DMS53 treated with DMSO at 0.1 percent for 48 hours (cell line): ENCODE measurements around the gene CMTM1.
"Not testable (repeated sequence)": the region's sequence is repeated elsewhere in the genome, so short reads cannot be mapped to it uniquely, and the experiment has no call there.

Experiments used
- DNase-seq: peaks from one replicate; lab custom pipeline; 2025; ENCODE audit not compliant: unreplicated experiment; lab: John Stamatoyannopoulos, UW

The CMTM1 gene

GRCh38 chr16:66588981-66589713 lies 22.9 kb downstream of the CMTM1 start:
- DNase-seq: no peak

DNA sequence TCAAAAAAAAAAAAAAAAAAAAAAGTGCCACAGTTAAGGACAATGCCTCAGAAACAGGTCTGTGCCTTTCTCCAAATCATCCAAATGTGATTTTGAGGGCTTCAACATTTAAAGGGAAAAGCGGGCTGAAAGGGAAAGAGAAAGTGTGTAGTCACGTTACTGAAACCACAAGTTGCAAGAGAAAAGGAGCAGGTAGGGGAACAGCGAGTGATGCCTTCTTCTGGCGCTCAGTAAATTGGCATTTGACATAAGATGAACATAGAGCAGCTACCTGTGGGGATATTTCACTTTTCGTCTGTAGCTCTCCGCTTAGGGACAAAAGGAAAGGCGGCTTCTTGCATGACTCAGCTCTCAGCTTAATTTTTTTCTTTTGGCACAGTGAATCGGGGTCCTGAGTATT lies 24.1 kb downstream of the CMTM1 start:
- no peak for DNase-seq

DNA sequence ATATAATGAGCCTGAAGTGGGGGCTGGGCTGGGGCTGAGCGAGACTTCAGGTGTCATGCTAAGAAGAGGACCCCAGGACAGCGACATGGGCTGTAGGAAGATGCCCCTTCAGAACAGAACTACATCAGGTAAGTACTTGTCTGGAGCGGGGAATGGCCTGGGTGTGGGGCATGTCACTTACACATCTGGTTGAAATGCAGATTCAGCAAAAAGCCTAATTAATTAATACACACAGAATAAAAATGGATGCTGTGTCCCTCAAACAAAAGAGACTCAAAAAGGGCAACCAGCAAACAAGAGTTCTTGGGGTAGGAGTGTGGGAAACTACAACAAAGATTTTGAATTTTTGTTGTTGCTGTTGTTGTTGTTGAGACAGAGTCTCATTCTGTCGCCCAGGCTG lies 24.8 kb downstream of the CMTM1 start:
- no peak for DNase-seq

DNA sequence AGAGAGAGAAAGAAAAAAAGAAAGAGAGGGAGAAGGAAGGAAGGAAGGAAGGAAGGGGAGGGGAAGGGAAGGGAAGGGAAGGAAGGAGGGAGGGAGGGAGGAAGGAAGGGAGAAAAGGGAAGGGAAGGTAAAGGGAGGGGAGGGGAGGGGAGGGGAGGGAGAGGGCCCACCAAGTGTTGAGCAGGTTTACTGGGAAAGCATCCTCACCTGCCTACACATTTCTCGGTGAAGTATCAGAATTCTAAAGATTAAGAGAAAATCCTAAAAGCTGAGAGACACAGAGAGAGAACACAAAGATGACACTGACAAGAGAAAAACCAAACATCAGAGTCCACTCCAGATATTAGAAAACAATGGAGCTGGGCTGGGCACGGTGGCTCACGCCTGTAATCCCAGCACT lies 26.0 kb downstream of the CMTM1 start:
- no peak for DNase-seq

GRCh38 chr16:66592814-66593213 lies 26.6 kb downstream of the CMTM1 start:
- DNase-seq: no peak

DNA sequence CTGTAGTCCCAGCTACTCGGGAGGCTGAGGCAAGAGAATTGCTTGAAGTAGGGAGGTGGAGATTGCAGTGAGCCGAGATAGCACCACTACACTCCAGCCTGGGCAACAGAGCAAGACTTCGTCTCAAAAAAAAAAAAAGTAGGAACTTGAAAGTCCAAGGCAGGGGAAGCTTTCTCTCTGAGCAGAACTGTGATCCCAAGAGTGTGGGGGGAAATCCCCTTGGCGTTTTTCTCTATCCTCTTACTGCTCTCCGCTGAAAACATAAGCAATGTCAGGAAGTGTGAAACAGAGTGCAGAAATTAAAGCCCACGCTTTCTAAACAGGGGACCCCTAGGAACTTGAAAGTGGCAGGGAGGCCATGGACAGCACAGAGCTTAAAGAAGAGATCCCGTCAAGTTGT lies 28.5 kb downstream of the CMTM1 start:
- no peak for DNase-seq

DNA sequence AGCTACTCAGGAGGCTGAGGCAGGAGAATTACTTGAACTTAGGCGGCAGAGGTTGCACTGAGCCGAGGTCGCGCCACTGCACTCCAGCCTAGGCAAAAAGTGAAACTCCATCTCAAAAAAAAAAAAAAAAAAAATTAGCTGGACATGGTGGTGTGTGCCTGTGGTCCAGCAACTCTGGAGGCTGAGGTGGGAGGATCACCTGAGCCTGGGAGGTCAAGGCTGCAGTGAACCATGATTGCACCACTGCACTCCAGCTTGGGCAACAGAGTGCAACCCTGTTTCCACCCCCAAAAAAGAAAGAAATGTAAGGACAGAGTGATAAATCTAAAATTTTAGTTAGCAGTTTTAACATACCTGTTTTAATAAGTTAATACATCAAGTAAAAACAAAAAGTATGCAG lies 30.3 kb downstream of the CMTM1 start:
- not testable (repeated sequence) for DNase-seq

- no peak for DNase-seq
Observed at GRCh38 chr16:66596986-66597848, 31.0 kb downstream of the CMTM1 start.

GRCh38 chr16:66598111-66598510 lies 31.9 kb downstream of the CMTM1 start:
- no peak for DNase-seq

- DNase-seq: no peak
Observed at GRCh38 chr16:66599726-66600125, 33.5 kb downstream of the CMTM1 start.

DNA sequence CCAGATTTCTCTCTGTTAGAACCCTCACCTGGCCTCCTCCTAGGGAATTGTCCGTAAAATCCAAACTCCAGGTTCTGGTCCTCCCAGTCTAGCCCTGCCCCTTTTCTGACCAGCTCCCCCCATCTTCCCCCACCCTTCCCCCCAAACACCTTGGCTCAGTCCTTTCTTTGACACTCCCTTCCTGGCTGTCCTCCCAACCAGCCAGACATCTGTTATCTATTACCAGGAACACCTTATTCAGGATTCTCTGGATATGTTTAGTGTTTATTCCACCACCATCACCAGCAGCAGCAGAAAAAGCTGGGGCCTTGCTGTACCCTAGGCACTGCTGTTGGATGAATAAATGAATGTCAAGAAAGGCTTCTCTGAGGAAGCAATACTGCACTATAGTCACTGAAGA lies 34.2 kb downstream of the CMTM1 start:
- no peak for DNase-seq

DNA sequence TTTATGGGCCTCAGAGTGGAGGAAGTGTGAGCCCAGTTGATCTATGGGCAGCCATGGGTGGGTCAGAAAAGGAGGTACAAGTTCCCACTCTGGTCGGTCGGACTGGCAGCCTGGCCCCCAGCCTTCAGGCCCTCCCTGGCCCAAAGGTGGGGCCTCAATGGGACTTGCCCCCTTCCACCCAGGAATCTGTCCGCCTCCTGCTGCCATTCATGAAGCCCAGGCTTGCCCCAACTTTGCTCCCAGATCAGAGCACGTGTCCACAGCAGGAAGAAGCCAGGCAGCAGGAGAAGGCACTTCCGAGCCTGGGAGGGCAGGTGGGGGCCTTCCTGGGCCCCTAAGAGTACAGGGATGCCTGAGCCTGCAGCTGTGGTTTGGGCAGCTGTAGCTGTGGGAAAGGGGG lies 35.2 kb downstream of the CMTM1 start:
- DNase-seq: no peak

GRCh38 chr16:66603537-66604375 lies 37.5 kb downstream of the CMTM1 start:
- DNase-seq: no peak

GRCh38 chr16:66604376-66605176 lies 38.3 kb downstream of the CMTM1 start, which contains the start of gene CMTM3:
Gene CMTM3 (plus strand): TSS chr16:66604704. CDS start chr16:66604806, 102 bp downstream.
- DNase-seq: no peak

DNA sequence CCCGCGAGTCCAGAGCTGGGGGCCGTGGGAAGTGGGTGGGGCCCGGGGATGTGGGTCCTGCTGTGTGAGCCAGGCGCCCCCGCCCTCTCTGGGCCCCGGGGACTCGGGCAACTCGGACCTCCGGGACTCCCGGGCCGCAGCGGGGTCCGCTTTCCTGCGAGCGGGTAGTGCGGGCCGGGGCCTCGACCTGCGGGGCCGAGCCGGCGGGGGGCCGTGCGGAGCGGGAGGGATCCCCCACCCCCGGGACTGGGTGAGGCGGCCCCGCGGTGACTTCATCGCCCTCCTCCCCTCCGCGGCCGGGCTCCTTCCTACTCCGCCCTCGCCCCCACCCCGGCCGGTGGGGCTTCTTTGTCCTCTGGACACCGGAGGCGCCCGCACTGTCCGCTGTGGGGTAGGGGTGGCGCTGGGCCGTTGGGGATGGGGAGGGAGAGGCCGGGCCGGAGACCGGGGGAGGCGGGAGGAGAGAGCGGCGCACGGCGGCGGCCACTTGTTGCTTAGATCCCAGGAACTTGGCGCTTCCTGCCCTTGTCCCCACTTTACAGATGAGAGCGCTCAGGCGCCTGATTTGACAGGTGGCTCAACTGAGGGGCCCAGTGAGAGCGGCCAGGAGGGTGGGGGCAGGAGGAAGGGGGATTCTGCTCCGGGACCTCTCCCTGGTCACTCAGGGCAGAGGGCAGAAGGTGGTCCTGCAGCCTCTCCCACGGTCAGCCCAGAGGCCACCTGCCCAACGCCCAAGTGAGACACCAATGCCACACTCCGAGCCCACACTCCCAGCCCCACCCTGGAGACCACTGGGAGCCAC lies 39.1 kb downstream of the CMTM1 start:
- DNase-seq: no peak

DNA sequence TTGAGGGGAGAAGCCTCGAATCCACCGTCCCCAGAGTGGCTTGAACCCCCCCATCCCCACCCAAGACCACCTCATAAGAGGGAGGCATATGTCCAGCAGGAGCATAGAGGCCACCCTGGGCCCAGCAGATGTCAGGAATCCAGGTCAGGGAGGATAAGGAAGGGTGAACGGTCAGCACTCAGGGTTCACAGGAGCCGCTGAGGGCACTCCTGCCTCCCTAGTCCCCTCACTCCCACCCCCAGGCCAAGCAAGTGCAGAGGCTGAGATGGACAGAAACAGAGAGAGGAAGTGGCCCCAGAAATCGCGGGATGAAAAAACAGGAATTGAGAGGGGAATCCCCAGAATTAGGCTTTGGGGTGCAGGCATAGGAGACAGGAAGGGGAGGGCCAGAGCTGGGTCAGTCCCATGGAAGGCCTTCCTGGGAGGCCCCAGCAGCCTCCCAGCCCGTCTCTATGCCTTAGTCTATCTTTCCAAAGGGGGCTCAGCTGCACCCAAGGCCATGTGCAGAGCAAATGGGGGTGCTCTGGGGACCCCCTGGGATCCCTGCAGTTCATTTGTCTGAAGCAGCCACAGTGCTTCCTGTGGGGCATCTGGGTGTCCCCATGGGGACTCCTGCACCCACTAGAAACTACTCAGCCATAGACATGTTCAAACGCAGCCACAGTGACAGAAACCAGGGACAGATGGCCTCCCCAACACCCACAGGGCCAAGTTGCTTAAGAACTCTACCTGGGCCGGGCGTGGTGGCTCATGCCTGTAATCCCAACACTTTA lies 39.9 kb downstream of the CMTM1 start:
- DNase-seq: no peak

GRCh38 chr16:66608241-66609138 lies 42.3 kb downstream of the CMTM1 start:
- peak; percentile 42 for DNase-seq

- DNase-seq: no peak
Observed at GRCh38 chr16:66609139-66609510, 42.9 kb downstream of the CMTM1 start.
